Measurements from ENCODE around the gene DPP10. TPM values are rescaled to one million over a fixed set of nuclear protein-coding genes. Genes with fewer than 3 reads are reported as not detected.

Gene DPP10
- total RNA-seq, 3 donors from 2014 or later (not counting 1 experiment from before 2014, with no cell fraction given), result not detected

GRCh38 chr2:114821055-114821454 lies 378.6 kb downstream of the DPP10 start:
- peaks cover 2% of the 10 kb centered on the region for H3K36me3 Mint-ChIP-seq
- peaks cover 5% of the 10 kb centered on the region for H3K9me3 ChIP-seq (ENCODE audit: control insufficient read depth, insufficient read depth, low read length)
- DNase-seq (no peak), ATAC-seq (no peak)
- H3K4me1 Mint-ChIP-seq, result no peaks in the 10 kb centered on the region
- no peak overlapping the region for H3K4me3 Mint-ChIP-seq
- H3K27ac ChIP-seq (ENCODE audit: low read length), result no peak overlapping the region
- H3K27me3 ChIP-seq (ENCODE audit: control insufficient read depth, insufficient read depth, low read length), result no peaks in the 10 kb centered on the region
- intact Hi-C loops (cut with micrococcal nuclease), result no loop called here
- no peaks in the 10 kb centered on the region for H3K36me3 ChIP-seq (ENCODE audit: control insufficient read depth, insufficient read depth, low read length)
- no peak for TF ChIP-seq CTCF (IDR thresholded peaks at IDR 0.05)
- no peaks in the 10 kb centered on the region for H3K27me3 Mint-ChIP-seq (ENCODE audit: low read depth in 2 of 2)
- WGBS (ENCODE audit: insufficient coverage), result 96% methylated on average over 3 of the region's 3 CpGs
- H3K4me3 ChIP-seq (ENCODE audit: low read length), result no peak overlapping the region
- no peaks in the 10 kb centered on the region for H3K4me1 ChIP-seq (ENCODE audit: control insufficient read depth, insufficient read depth, low read length)
- H3K27ac Mint-ChIP-seq, result no peak overlapping the region
- H3K9me3 Mint-ChIP-seq, result peaks cover 19 to 24% of the 10 kb centered on the region in 2 donors

GRCh38 chr2:114843963-114844362 lies 401.5 kb downstream of the DPP10 start:
- no peaks in the 10 kb centered on the region for H3K36me3 Mint-ChIP-seq
- no peak overlapping the region for H3K4me3 Mint-ChIP-seq
- Histone ChIP-seq H3K27me3 (ENCODE audit: control insufficient read depth, insufficient read depth, low read length) (no peaks in the 10 kb centered on the region), H3K4me1 (ENCODE audit: control insufficient read depth, insufficient read depth, low read length) (no peaks in the 10 kb centered on the region), H3K9me3 (ENCODE audit: control insufficient read depth, insufficient read depth, low read length) (no peaks in the 10 kb centered on the region), H3K36me3 (ENCODE audit: control insufficient read depth, insufficient read depth, low read length) (no peaks in the 10 kb centered on the region), H3K27ac (ENCODE audit: low read length) (no peak overlapping the region), H3K4me3 (ENCODE audit: low read length) (no peak overlapping the region)
- intact Hi-C loops (cut with micrococcal nuclease), result no loop called here
- no peak for TF ChIP-seq CTCF (IDR thresholded peaks at IDR 0.05)
- no peaks in the 10 kb centered on the region for H3K27me3 Mint-ChIP-seq (ENCODE audit: low read depth in 2 of 2)
- DNase-seq, result no peak
- H3K27ac Mint-ChIP-seq, result no peak overlapping the region
- ATAC-seq, result no peak
- 87% methylated on average over 3 of the region's 3 CpGs for WGBS (ENCODE audit: insufficient coverage)
- H3K9me3 Mint-ChIP-seq, result peaks cover 8 to 17% of the 10 kb centered on the region in 2 donors
- H3K4me1 Mint-ChIP-seq, result no peaks in the 10 kb centered on the region

- Histone ChIP-seq H3K27me3 (ENCODE audit: control insufficient read depth, insufficient read depth, low read length) (no peaks in the 10 kb centered on the region), H3K4me1 (ENCODE audit: control insufficient read depth, insufficient read depth, low read length) (no peaks in the 10 kb centered on the region), H3K4me3 (ENCODE audit: low read length) (no peak overlapping the region), H3K36me3 (ENCODE audit: control insufficient read depth, insufficient read depth, low read length) (no peaks in the 10 kb centered on the region), H3K9me3 (ENCODE audit: control insufficient read depth, insufficient read depth, low read length) (no peaks in the 10 kb centered on the region), H3K27ac (ENCODE audit: low read length) (no peak overlapping the region)
- no peak overlapping the region for H3K27ac Mint-ChIP-seq
- H3K27me3 Mint-ChIP-seq (ENCODE audit: low read depth in 2 of 2), result no peaks in the 10 kb centered on the region
- TF ChIP-seq CTCF (IDR thresholded peaks at IDR 0.05), result no peak
- H3K4me3 Mint-ChIP-seq, result no peak overlapping the region
- WGBS (ENCODE audit: insufficient coverage), result 83% methylated on average over 1 of the region's 1 CpG
- peaks cover 4 to 6% of the 10 kb centered on the region in 2 donors for H3K9me3 Mint-ChIP-seq
- DNase-seq (no peak), ATAC-seq (no peak)
- H3K4me1 Mint-ChIP-seq, result no peaks in the 10 kb centered on the region
- H3K36me3 Mint-ChIP-seq, result no peaks in the 10 kb centered on the region
- intact Hi-C loops (cut with micrococcal nuclease), result no loop called here
These were observed 414.8 kb downstream of the DPP10 start for GRCh38 chr2:114857196-114857595.

- no peaks in the 10 kb centered on the region for H3K9me3 ChIP-seq (ENCODE audit: control insufficient read depth, insufficient read depth, low read length)
- H3K27me3 ChIP-seq (ENCODE audit: control insufficient read depth, insufficient read depth, low read length), result no peaks in the 10 kb centered on the region
- intact Hi-C loops (cut with micrococcal nuclease), result no loop called here
- no peak overlapping the region for H3K4me3 ChIP-seq (ENCODE audit: low read length)
- no peak overlapping the region for H3K4me3 Mint-ChIP-seq
- H3K4me1 Mint-ChIP-seq, result no peaks in the 10 kb centered on the region
- no peaks in the 10 kb centered on the region for H3K36me3 Mint-ChIP-seq
- no peaks in the 10 kb centered on the region for H3K36me3 ChIP-seq (ENCODE audit: control insufficient read depth, insufficient read depth, low read length)
- H3K4me1 ChIP-seq (ENCODE audit: control insufficient read depth, insufficient read depth, low read length), result no peaks in the 10 kb centered on the region
- 82% methylated on average over 4 of the region's 6 CpGs for WGBS (ENCODE audit: insufficient coverage)
- ATAC-seq (no peak), DNase-seq (no peak)
- no peak for TF ChIP-seq CTCF (IDR thresholded peaks at IDR 0.05)
- H3K27ac ChIP-seq (ENCODE audit: low read length), result no peak overlapping the region
- no peaks in the 10 kb centered on the region for H3K27me3 Mint-ChIP-seq (ENCODE audit: low read depth in 2 of 2)
- H3K9me3 Mint-ChIP-seq, result peaks cover 6 to 10% of the 10 kb centered on the region in 2 donors
- H3K27ac Mint-ChIP-seq, result no peak overlapping the region
These were observed 417.5 kb downstream of the DPP10 start for GRCh38 chr2:114859726-114860510.
